ENCODE results near the gene RALGDS. TPM values are rescaled to one million over a fixed set of nuclear protein-coding genes. Genes with fewer than 3 reads are reported as not detected.

The RALGDS gene
- total RNA-seq, 2 donors from 2014 or later: 24.2 to 39.7 TPM

GRCh38 chr9:133149130-133150015 is 28.3 kb upstream of the RALGDS start:
- no peak for TF ChIP-seq CTCF (IDR thresholded peaks at IDR 0.05)
- Histone ChIP-seq H3K27ac (peak overlapping the region; percentile 72), H3K27me3 (no peaks in the 10 kb centered on the region), H3K9ac (ENCODE audit: low read depth in 2 of 2, low read length in 2 of 2) (peak overlapping the region; percentile 86 to 99), H3K4me3 (peak overlapping the region; percentile 36), H3K9me3 (no peaks in the 10 kb centered on the region), H3K36me3 (no peaks in the 10 kb centered on the region), H3K4me1 (peaks cover 17% of the 10 kb centered on the region)
- DNase-seq: peak; percentile 87
- intact Hi-C loops (cut with DNase I): loop anchor here (5.0 kb wide), 2 partner anchors 102 to 117 kb away; partner anchors contain the start of gene GTF3C5

GRCh38 chr9:133148199-133149129 is 27.4 kb upstream of the RALGDS start:
- Histone ChIP-seq H3K36me3 (no peaks in the 10 kb centered on the region), H3K9me3 (no peaks in the 10 kb centered on the region), H3K9ac (ENCODE audit: low read depth in 2 of 2, low read length in 2 of 2) (peak overlapping the region; percentile 96 to 99), H3K27me3 (no peaks in the 10 kb centered on the region), H3K27ac (peak overlapping the region; percentile 85), H3K4me1 (peaks cover 17% of the 10 kb centered on the region), H3K4me3 (peak overlapping the region; percentile 77)
- peak; percentile 65 for DNase-seq
- TF ChIP-seq CTCF (IDR thresholded peaks at IDR 0.05): no peak
- intact Hi-C loops (cut with DNase I): loop anchor here (5.0 kb wide), 2 partner anchors 101 to 116 kb away; partner anchors contain the start of gene GTF3C5

GRCh38 chr9:133147412-133148198 is 26.6 kb upstream of the RALGDS start:
- peak overlapping the region; percentile 96 to 99 for H3K9ac ChIP-seq (ENCODE audit: low read depth in 2 of 2, low read length in 2 of 2)
- H3K4me3 ChIP-seq: peak overlapping the region; percentile 77
- DNase-seq: peak; percentile 91
- intact Hi-C loops (cut with DNase I): loop anchor here (5.0 kb wide), 2 partner anchors 100 to 115 kb away; partner anchors contain the start of gene GTF3C5
- peak overlapping the region; percentile 85 for H3K27ac ChIP-seq
- TF ChIP-seq CTCF (IDR thresholded peaks at IDR 0.05): peak; percentile 99
- H3K4me1 ChIP-seq: peaks cover 24% of the 10 kb centered on the region
- no peaks in the 10 kb centered on the region for H3K36me3 ChIP-seq
- H3K27me3 ChIP-seq: no peaks in the 10 kb centered on the region
- H3K9me3 ChIP-seq: no peaks in the 10 kb centered on the region

- Histone ChIP-seq H3K27me3 (no peaks in the 10 kb centered on the region), H3K9ac (ENCODE audit: low read depth in 2 of 2, low read length in 2 of 2) (peak overlapping the region; percentile 65 to 96), H3K4me3 (no peak overlapping the region), H3K36me3 (no peaks in the 10 kb centered on the region), H3K4me1 (peaks cover 24% of the 10 kb centered on the region), H3K27ac (no peak overlapping the region), H3K9me3 (no peaks in the 10 kb centered on the region)
- intact Hi-C loops (cut with DNase I): loop anchor here (5.0 kb wide), 2 partner anchors 100 to 115 kb away; partner anchors contain the start of gene GTF3C5
- no peak for TF ChIP-seq CTCF (IDR thresholded peaks at IDR 0.05)
- no peak for DNase-seq
Observed at GRCh38 chr9:133146746-133147411, 25.8 kb upstream of the RALGDS start.
